Esophagus squamous epithelium (tissue), 5 donors: Measurements from ENCODE around the gene APBB1IP. TPM values are rescaled to one million over a fixed set of nuclear protein-coding genes. Genes with fewer than 3 reads are reported as not detected.
A peak's percentile ranks its signal among the peaks of the same experiment; 100 is the strongest.
"Not testable (repeated sequence)": the region's sequence is repeated elsewhere in the genome, so short reads cannot be mapped to it uniquely, and the experiment has no call there.

Source experiments
- DNase-seq: peaks from one replicate; lab custom pipeline; 2025; lab: John Stamatoyannopoulos, UW
- H3K27ac ChIP-seq, 4 donors: fragments of 200-600 bp; sonication (generic); one replicate each; pipeline ENCODE4 v1.5.1; 2016 to 2019; ENCODE audit warnings: mild to moderate bottlenecking in 1 of 4
- H3K27me3 ChIP-seq, 4 donors: fragments of 200-600 bp; sonication (generic); 1 replicate in 3 of 4; 2 replicates in 1 of 4; pipeline versions ENCODE4 v1.5.1 to v1.6.0; 2017 to 2021; ENCODE audit warnings: antibody characterized with exemption in 1 of 4
- H3K36me3 ChIP-seq, 3 donors: fragments of 200-600 bp; sonication (generic); one replicate each; pipeline ENCODE4 v1.5.1; 2016 to 2019
- H3K4me1 ChIP-seq, 3 donors: fragments of 200-600 bp; sonication (generic); one replicate each; pipeline ENCODE4 v1.5.1; 2017 to 2019
- H3K4me3 ChIP-seq, 4 donors: fragments of 200-600 bp; sonication (generic); 1 replicate in 3 of 4; 2 replicates in 1 of 4; pipeline ENCODE4 v1.5.1; 2016 to 2019; ENCODE audit warnings: mild to moderate bottlenecking in 2 of 4, moderate library complexity in 1 of 4
- H3K9me3 ChIP-seq, 3 donors: fragments of 200-600 bp; sonication (generic); one replicate each; pipeline ENCODE4 v1.5.1; 2016 to 2019
- CTCF ChIP-seq, 6 experiments: fragments of 450-650 bp in 4 of 6; fragments of 200-600 bp in 2 of 6; sonication (generic) in 2 of 6; IDR thresholded peaks; one replicate each; pipeline ENCODE4 v1.5.1; 2016 to 2019; ENCODE audit warnings: antibody characterized with exemption in 6 of 6, mild to moderate bottlenecking in 4 of 6, moderate library complexity in 4 of 6
- POLR2A ChIP-seq, 4 donors: fragments of 450-650 bp; IDR thresholded peaks; one replicate each; pipeline ENCODE4 v1.6.1; 2017; ENCODE audit warnings: antibody characterized with exemption in 4 of 4, mild to moderate bottlenecking in 4 of 4, moderate library complexity in 3 of 4
- WGBS, 2 donors: methylation state at CpG; one replicate each; pipeline ENCODE4 v1.1.5; 2018; 5-methylcytosine and 5-hydroxymethylcytosine counted together
- intact Hi-C: fragments of 100-400 bp; cut with DNase I; formaldehyde crosslinking; loops from one replicate; pipeline ENCODE4 v1.15.0; 2022
- total RNA-seq, 4 donors: library from RNA; depleted of rRNA; stranded (reverse); fragments of >200 nt; gene quantifications; one replicate each; pipeline ENCODE4 v1.1.0, GENCODE V29; 2016
- donor health status: DM: yes; HTN: yes; CAD: no.

APBB1IP gene
- total RNA-seq, 4 donors from 2014 or later = 0.45 to 5.5 (median 1.7) TPM

GRCh38 chr10:26488344-26488743, 50.2 kb downstream of the APBB1IP start:
- no peaks in the 10 kb centered on the region for H3K36me3 ChIP-seq
- H3K27me3 ChIP-seq = no peaks in the 10 kb centered on the region
- DNase-seq = no peak
- H3K4me3 ChIP-seq = no peak overlapping the region
- H3K9me3 ChIP-seq = no peaks in the 10 kb centered on the region
- whole genome bisulfite sequencing, 2 donors = 81 to 82% methylated on average over 4 of the region's 4 CpGs
- H3K27ac ChIP-seq = peak overlapping the region in 2 of 4 donors; percentile 12 to 73
- peaks cover 0 to 27% (median 0%) of the 10 kb centered on the region in 3 donors for H3K4me1 ChIP-seq
- no peak for TF ChIP-seq POLR2A (IDR thresholded peaks at IDR 0.05)
- TF ChIP-seq CTCF (IDR thresholded peaks at IDR 0.05) = no peak
- intact Hi-C loops = no loop called here

- no peak overlapping the region for H3K4me3 ChIP-seq
- 72 to 74% methylated on average over 5 of the region's 5 CpGs for whole genome bisulfite sequencing, 2 donors
- H3K27me3 ChIP-seq = no peaks in the 10 kb centered on the region
- intact Hi-C loops = no loop called here
- peaks cover 0 to 27% (median 0%) of the 10 kb centered on the region in 3 donors for H3K4me1 ChIP-seq
- DNase-seq = no peak
- no peaks in the 10 kb centered on the region for H3K9me3 ChIP-seq
- TF ChIP-seq POLR2A (IDR thresholded peaks at IDR 0.05) (no peak), CTCF (IDR thresholded peaks at IDR 0.05) (no peak)
- no peak overlapping the region for H3K27ac ChIP-seq
- no peaks in the 10 kb centered on the region for H3K36me3 ChIP-seq
These were observed 50.9 kb downstream of the APBB1IP start for GRCh38 chr10:26489081-26489480.

- H3K27me3 ChIP-seq, H3K36me3 ChIP-seq, DNase-seq, intact Hi-C loops, H3K9me3 ChIP-seq, H3K4me3 ChIP-seq, H3K27ac ChIP-seq: not testable (repeated sequence)
- 83 to 93% methylated on average over 7 of the region's 7 CpGs for WGBS, 2 donors
- H3K4me1 ChIP-seq = peaks cover 0 to 21% (median 0%) of the 10 kb centered on the region in 3 donors
These were observed 52.2 kb downstream of the APBB1IP start for GRCh38 chr10:26490367-26490766.

- peaks cover 0 to 13% (median 0%) of the 10 kb centered on the region in 3 donors for H3K4me1 ChIP-seq
- 76 to 79% methylated on average over 3 of the region's 3 CpGs for whole genome bisulfite sequencing, 2 donors
- no peaks in the 10 kb centered on the region for H3K36me3 ChIP-seq
- intact Hi-C loops = no loop called here
- no peak overlapping the region for H3K4me3 ChIP-seq
- DNase-seq = no peak
- H3K9me3 ChIP-seq = no peaks in the 10 kb centered on the region
- H3K27me3 ChIP-seq = no peaks in the 10 kb centered on the region
- peak overlapping the region in 1 of 4 donors; percentile 33 for H3K27ac ChIP-seq
- TF ChIP-seq CTCF (IDR thresholded peaks at IDR 0.05) = no peak
- no peak for TF ChIP-seq POLR2A (IDR thresholded peaks at IDR 0.05)
These were observed 53.1 kb downstream of the APBB1IP start for GRCh38 chr10:26491276-26491675.

- TF ChIP-seq POLR2A (IDR thresholded peaks at IDR 0.05) (no peak), CTCF (IDR thresholded peaks at IDR 0.05) (no peak)
- no peaks in the 10 kb centered on the region for H3K27me3 ChIP-seq
- no peaks in the 10 kb centered on the region for H3K36me3 ChIP-seq
- peaks cover 0 to 7% (median 0%) of the 10 kb centered on the region in 3 donors for H3K4me1 ChIP-seq
- H3K27ac ChIP-seq = no peak overlapping the region
- 20 to 41% methylated on average over 3 of the region's 3 CpGs for WGBS, 2 donors
- DNase-seq = no peak
- H3K4me3 ChIP-seq = no peak overlapping the region
- intact Hi-C loops = no loop called here
- H3K9me3 ChIP-seq = no peaks in the 10 kb centered on the region
These were observed 53.8 kb downstream of the APBB1IP start for GRCh38 chr10:26491934-26492333.

GRCh38 chr10:26492725-26493124, 54.6 kb downstream of the APBB1IP start:
- 67 to 79% methylated on average over 5 to 8 of the region's 9 CpGs for WGBS, 2 donors
- H3K4me1 ChIP-seq, H3K4me3 ChIP-seq, H3K36me3 ChIP-seq, H3K27me3 ChIP-seq, H3K27ac ChIP-seq, intact Hi-C loops, H3K9me3 ChIP-seq, DNase-seq: not testable (repeated sequence)
